ENCODE results near the gene CYP2B6. TPM values are rescaled to one million over a fixed set of nuclear protein-coding genes. Genes with fewer than 3 reads are reported as not detected.

The CYP2B6 gene
- total and polyA plus RNA-seq, 2 donors (not counting 1 experiment from before 2014, with no cell fraction given) = not detected

- TF ChIP-seq EZH2 (IDR thresholded peaks at IDR 0.05; ENCODE audit: low read length, missing control alignments) (no peak), CTCF (conservative IDR thresholded peaks at IDR 0.05 in 1 of 2, IDR thresholded peaks at IDR 0.05 in 1 of 2; ENCODE audit: low read depth in 1 of 2, low read length in 2 of 2) (no peak)
- H3K27ac ChIP-seq (ENCODE audit: insufficient read depth, low read length) = no peak overlapping the region
- no peak overlapping the region for H3K4me3 ChIP-seq (replicated peaks in 1 of 4; ENCODE audit: control extremely low read depth in 1 of 4, insufficient read depth in 1 of 4, low read depth in 3 of 4, low read length in 4 of 4)
- H3K4me1 ChIP-seq (ENCODE audit: control insufficient read depth, extremely low read depth, insufficient read depth, low read length) = no peaks in the 10 kb centered on the region
- H3K36me3 ChIP-seq (ENCODE audit: control insufficient read depth, insufficient read depth, low read length) = no peaks in the 10 kb centered on the region
- no peaks in the 10 kb centered on the region for H3K27me3 ChIP-seq (ENCODE audit: control insufficient read depth, insufficient read depth, low read length)
- H3K79me2 ChIP-seq (ENCODE audit: control insufficient read depth, insufficient read depth, low read length) = no peaks in the 10 kb centered on the region
- no peak overlapping the region for H2AFZ ChIP-seq (ENCODE audit: low read length)
- no peak overlapping the region for H3K9ac ChIP-seq (ENCODE audit: insufficient read depth, low read length)
- no peaks in the 10 kb centered on the region for H3K9me3 ChIP-seq (ENCODE audit: control insufficient read depth, insufficient read depth, low read depth, low read length)
- H4K20me1 ChIP-seq (ENCODE audit: control insufficient read depth, extremely low read depth, insufficient read depth, low read length) = no peaks in the 10 kb centered on the region
- no peak overlapping the region for H3K4me2 ChIP-seq (ENCODE audit: extremely low read depth, insufficient read depth, low read length)
- no peak for DNase-seq (ENCODE audit: low read depth in 2 of 2)
These were observed 44.0 kb upstream of the CYP2B6 start for GRCh38 chr19:40947114-40947513.

- H2AFZ ChIP-seq (ENCODE audit: low read length) = no peak overlapping the region
- H3K27ac ChIP-seq (ENCODE audit: insufficient read depth, low read length) = no peak overlapping the region
- H3K4me2 ChIP-seq (ENCODE audit: extremely low read depth, insufficient read depth, low read length) = no peak overlapping the region
- no peaks in the 10 kb centered on the region for H3K27me3 ChIP-seq (ENCODE audit: control insufficient read depth, insufficient read depth, low read length)
- H3K4me1 ChIP-seq (ENCODE audit: control insufficient read depth, extremely low read depth, insufficient read depth, low read length) = no peaks in the 10 kb centered on the region
- TF ChIP-seq EZH2 (IDR thresholded peaks at IDR 0.05; ENCODE audit: low read length, missing control alignments) = no peak
- no peak for TF ChIP-seq CTCF (conservative IDR thresholded peaks at IDR 0.05 in 1 of 2, IDR thresholded peaks at IDR 0.05 in 1 of 2; ENCODE audit: low read depth in 1 of 2, low read length in 2 of 2)
- no peaks in the 10 kb centered on the region for H4K20me1 ChIP-seq (ENCODE audit: control insufficient read depth, extremely low read depth, insufficient read depth, low read length)
- no peak overlapping the region for H3K9ac ChIP-seq (ENCODE audit: insufficient read depth, low read length)
- H3K4me3 ChIP-seq (replicated peaks in 1 of 4; ENCODE audit: control extremely low read depth in 1 of 4, insufficient read depth in 1 of 4, low read depth in 3 of 4, low read length in 4 of 4) = no peak overlapping the region
- H3K9me3 ChIP-seq (ENCODE audit: control insufficient read depth, insufficient read depth, low read depth, low read length) = no peaks in the 10 kb centered on the region
- H3K36me3 ChIP-seq (ENCODE audit: control insufficient read depth, insufficient read depth, low read length) = no peaks in the 10 kb centered on the region
- DNase-seq (ENCODE audit: low read depth in 2 of 2) = no peak
- H3K79me2 ChIP-seq (ENCODE audit: control insufficient read depth, insufficient read depth, low read length) = no peaks in the 10 kb centered on the region
These were observed 43.5 kb upstream of the CYP2B6 start for GRCh38 chr19:40947573-40947972.

GRCh38 chr19:40948580-40949299, 42.3 kb upstream of the CYP2B6 start:
- no peaks in the 10 kb centered on the region for H3K9me3 ChIP-seq (ENCODE audit: control insufficient read depth, insufficient read depth, low read depth, low read length)
- no peaks in the 10 kb centered on the region for H3K27me3 ChIP-seq (ENCODE audit: control insufficient read depth, insufficient read depth, low read length)
- TF ChIP-seq EZH2 (IDR thresholded peaks at IDR 0.05; ENCODE audit: low read length, missing control alignments) = no peak
- no peak for TF ChIP-seq CTCF (conservative IDR thresholded peaks at IDR 0.05 in 1 of 2, IDR thresholded peaks at IDR 0.05 in 1 of 2; ENCODE audit: low read depth in 1 of 2, low read length in 2 of 2)
- no peak overlapping the region for H3K4me3 ChIP-seq (replicated peaks in 1 of 4; ENCODE audit: control extremely low read depth in 1 of 4, insufficient read depth in 1 of 4, low read depth in 3 of 4, low read length in 4 of 4)
- no peak overlapping the region for H3K4me2 ChIP-seq (ENCODE audit: extremely low read depth, insufficient read depth, low read length)
- no peaks in the 10 kb centered on the region for H3K79me2 ChIP-seq (ENCODE audit: control insufficient read depth, insufficient read depth, low read length)
- H3K27ac ChIP-seq (ENCODE audit: insufficient read depth, low read length) = no peak overlapping the region
- no peaks in the 10 kb centered on the region for H3K4me1 ChIP-seq (ENCODE audit: control insufficient read depth, extremely low read depth, insufficient read depth, low read length)
- H3K36me3 ChIP-seq (ENCODE audit: control insufficient read depth, insufficient read depth, low read length) = no peaks in the 10 kb centered on the region
- no peaks in the 10 kb centered on the region for H4K20me1 ChIP-seq (ENCODE audit: control insufficient read depth, extremely low read depth, insufficient read depth, low read length)
- no peak for DNase-seq (ENCODE audit: low read depth in 2 of 2)
- no peak overlapping the region for H2AFZ ChIP-seq (ENCODE audit: low read length)
- H3K9ac ChIP-seq (ENCODE audit: insufficient read depth, low read length) = no peak overlapping the region

Measured in fibroblast of lung (primary cell).